ENCODE measurements around the gene ZNF493.

Gene ZNF493

GRCh38 chr19:21474671-21475181 lies 77.8 kb downstream of the ZNF493 start:
- TF ChIP-seq FOXP2 (optimal IDR thresholded peaks at IDR 0.05; ENCODE audit: borderline replicate concordance, extremely low read depth, extremely low read length, insufficient read depth): no peak
- no peak for TF ChIP-seq TAF1 (IDR thresholded peaks at IDR 0.05; ENCODE audit: borderline replicate concordance, insufficient read depth, low read length)
- no peak for TF ChIP-seq SIN3A (IDR thresholded peaks at IDR 0.05; ENCODE audit: borderline replicate concordance, insufficient read depth, low read length)
- no peak for TF ChIP-seq REST (IDR thresholded peaks at IDR 0.05; ENCODE audit: insufficient read depth in 1 of 2, low read depth in 2 of 2, low read length in 2 of 2)
- TF ChIP-seq POLR2AphosphoS5 (IDR thresholded peaks at IDR 0.05; ENCODE audit: low read depth, low read length): no peak; the same call in 1 of the 2 replicates
